Nephron progenitor cell (in vitro differentiated cells): ENCODE measurements around the gene NOP58.
A peak's percentile ranks its signal among the peaks of the same experiment; 100 is the strongest.
"Not testable (repeated sequence)": the region's sequence is repeated elsewhere in the genome, so short reads cannot be mapped to it uniquely, and the experiment has no call there.

Source experiments
- DNase-seq: peaks from one replicate; pipeline ENCODE4 v3.0.0; 2021
- H3K27ac Mint-ChIP-seq: 2 replicates; pipeline ENCODE4 v1.8.0; 2021; ENCODE audit warnings: mild to moderate bottlenecking, moderate library complexity, mixed read lengths
- H3K27me3 Mint-ChIP-seq: 2 replicates; pipeline ENCODE4 v1.8.0; 2021; ENCODE audit warnings: mild to moderate bottlenecking, low read depth, mixed read lengths; ENCODE audit not compliant: poor library complexity
- H3K36me3 Mint-ChIP-seq: 2 replicates; pipeline ENCODE4 v1.8.0; 2021; ENCODE audit warnings: low read depth, mixed read lengths
- H3K4me1 Mint-ChIP-seq: 2 replicates; pipeline ENCODE4 v1.8.0; 2021; ENCODE audit warnings: mixed read lengths
- H3K4me3 Mint-ChIP-seq: 2 replicates; pipeline ENCODE4 v1.8.0; 2021; ENCODE audit warnings: mild to moderate bottlenecking, moderate library complexity, mixed read lengths
- H3K9me3 Mint-ChIP-seq: 2 replicates; pipeline ENCODE4 v1.8.0; 2021; ENCODE audit warnings: mild to moderate bottlenecking, moderate library complexity, mixed read lengths
- TF ChIP-seq, protein P1 (sequence below): fragments of 200-600 bp; sonication (generic); IDR thresholded peaks from 2 replicates; pipeline ENCODE4 v1.5.0; 2021; ENCODE audit warnings: antibody characterized with exemption

Gene NOP58

DNA sequence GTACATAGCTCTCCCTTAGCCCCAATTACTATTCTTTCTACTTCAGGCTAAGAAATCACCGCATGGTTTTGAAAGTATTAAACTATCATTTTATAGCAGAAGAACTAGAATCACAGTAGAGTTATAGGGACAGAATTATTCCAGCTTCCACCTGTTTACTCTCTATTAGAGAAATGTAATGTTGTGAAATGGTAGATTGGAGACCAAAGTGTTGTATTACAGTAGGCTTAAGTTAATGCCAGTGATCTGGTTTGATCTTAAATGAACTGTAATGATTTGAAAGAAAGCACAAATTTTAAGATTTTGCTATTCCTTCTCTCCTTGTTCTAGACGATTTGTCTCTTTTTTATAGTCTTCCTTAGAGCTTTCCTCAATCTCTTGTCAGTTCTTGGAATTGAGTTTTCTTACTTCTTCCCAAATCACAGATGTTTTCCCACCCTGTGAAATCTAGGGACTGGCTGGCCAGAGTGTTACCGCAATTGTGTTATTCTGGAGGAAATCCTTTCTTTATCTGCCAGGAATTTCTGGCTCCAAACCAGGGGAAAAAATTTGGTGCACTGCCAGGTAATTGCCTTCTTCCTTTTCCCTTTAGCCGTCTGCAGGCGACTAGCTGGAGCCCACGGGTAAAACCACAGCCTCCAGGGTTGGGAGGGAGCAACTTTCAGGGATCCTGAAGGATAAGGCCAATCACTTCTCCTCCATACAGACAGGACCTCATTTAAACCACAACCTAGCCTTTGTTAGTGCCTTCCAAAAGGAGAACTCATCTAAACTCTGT lies 51.7 kb downstream of the NOP58 start:
- Mint-ChIP-seq H3K4me3 (no peak overlapping the region), H3K36me3 (peaks cover 5% of the 10 kb centered on the region), H3K27ac (peak overlapping the region; percentile 31), H3K9me3 (no peaks in the 10 kb centered on the region), H3K27me3 (no peaks in the 10 kb centered on the region), H3K4me1 (no peaks in the 10 kb centered on the region)
- TF ChIP-seq, protein P1, sequence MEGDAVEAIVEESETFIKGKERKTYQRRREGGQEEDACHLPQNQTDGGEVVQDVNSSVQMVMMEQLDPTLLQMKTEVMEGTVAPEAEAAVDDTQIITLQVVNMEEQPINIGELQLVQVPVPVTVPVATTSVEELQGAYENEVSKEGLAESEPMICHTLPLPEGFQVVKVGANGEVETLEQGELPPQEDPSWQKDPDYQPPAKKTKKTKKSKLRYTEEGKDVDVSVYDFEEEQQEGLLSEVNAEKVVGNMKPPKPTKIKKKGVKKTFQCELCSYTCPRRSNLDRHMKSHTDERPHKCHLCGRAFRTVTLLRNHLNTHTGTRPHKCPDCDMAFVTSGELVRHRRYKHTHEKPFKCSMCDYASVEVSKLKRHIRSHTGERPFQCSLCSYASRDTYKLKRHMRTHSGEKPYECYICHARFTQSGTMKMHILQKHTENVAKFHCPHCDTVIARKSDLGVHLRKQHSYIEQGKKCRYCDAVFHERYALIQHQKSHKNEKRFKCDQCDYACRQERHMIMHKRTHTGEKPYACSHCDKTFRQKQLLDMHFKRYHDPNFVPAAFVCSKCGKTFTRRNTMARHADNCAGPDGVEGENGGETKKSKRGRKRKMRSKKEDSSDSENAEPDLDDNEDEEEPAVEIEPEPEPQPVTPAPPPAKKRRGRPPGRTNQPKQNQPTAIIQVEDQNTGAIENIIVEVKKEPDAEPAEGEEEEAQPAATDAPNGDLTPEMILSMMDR = no peak
- no peak for DNase-seq

GRCh38 chr2:202320362-202320761 lies 54.8 kb downstream of the NOP58 start:
- not testable (repeated sequence) for H3K4me1 Mint-ChIP-seq, DNase-seq, H3K27me3 Mint-ChIP-seq, H3K27ac Mint-ChIP-seq, H3K9me3 Mint-ChIP-seq, H3K4me3 Mint-ChIP-seq
- peaks cover 20% of the 10 kb centered on the region for H3K36me3 Mint-ChIP-seq

DNA sequence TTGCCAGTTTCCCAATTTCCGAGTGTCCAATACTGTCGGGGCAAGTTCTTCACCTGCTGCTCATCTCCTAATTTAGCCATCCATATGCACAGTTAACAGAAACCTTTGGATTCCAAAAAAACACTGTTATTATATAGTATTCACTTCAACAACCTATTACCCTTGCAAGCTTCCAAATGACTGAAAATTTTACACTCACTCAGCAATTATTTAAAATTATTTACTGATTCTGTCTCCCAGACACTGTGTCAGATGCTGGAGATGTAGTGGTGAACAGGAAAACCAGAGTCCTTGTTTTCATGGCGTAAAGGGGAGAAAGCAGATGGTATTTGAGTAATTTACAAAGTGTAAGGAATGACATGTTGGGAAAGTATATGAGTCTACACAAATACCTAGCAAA lies 56.9 kb downstream of the NOP58 start:
- Mint-ChIP-seq H3K9me3 (no peaks in the 10 kb centered on the region), H3K4me1 (no peaks in the 10 kb centered on the region), H3K36me3 (peaks cover 28% of the 10 kb centered on the region), H3K4me3 (no peak overlapping the region), H3K27ac (no peak overlapping the region), H3K27me3 (no peaks in the 10 kb centered on the region)
- no peak for DNase-seq
- TF ChIP-seq, protein P1 = no peak

- TF ChIP-seq, protein P1 = no peak
- no peak for DNase-seq
- Mint-ChIP-seq H3K27ac (no peak overlapping the region), H3K4me1 (no peaks in the 10 kb centered on the region), H3K36me3 (peaks cover 23% of the 10 kb centered on the region), H3K9me3 (no peaks in the 10 kb centered on the region), H3K4me3 (no peak overlapping the region), H3K27me3 (peaks cover 1% of the 10 kb centered on the region)
Measured at GRCh38 chr2:202327858-202328257, 62.3 kb downstream of the NOP58 start.

DNA sequence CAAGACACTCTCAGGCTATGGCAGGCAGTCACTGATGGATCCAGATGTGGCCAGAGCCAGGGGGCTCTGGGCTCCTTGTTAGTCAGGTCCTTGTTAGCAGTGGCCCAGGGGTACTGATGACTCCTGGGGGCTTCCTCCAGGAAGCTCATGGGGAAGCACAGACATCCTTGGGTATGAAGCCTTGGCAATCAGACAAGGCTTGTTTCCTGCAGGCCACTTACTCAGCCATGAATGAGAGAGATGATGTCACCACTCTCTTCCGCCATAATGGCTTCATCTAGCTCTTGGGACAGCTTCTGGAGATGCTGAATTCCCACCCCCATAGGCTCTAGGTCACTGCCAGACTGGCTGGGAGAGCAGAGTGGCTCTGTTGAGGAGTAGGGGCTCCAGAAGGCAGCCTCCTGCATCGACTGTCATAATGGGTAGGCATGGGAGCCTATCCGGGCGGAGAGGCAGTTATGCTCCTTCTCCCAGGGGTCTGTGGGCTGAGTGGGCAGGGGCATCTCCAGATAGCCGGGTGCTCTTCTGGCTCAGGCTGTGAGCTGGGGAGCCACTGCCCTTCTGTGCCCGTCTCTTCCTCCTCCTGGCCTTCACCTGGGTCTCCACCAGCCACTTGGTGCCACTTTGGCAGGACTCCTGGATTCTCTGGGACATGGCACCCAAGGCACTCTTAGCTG lies 70.4 kb downstream of the NOP58 start:
- Mint-ChIP-seq H3K4me1 (peaks cover 5% of the 10 kb centered on the region), H3K36me3 (no peaks in the 10 kb centered on the region), H3K9me3 (no peaks in the 10 kb centered on the region), H3K4me3 (no peak overlapping the region), H3K27ac (no peak overlapping the region), H3K27me3 (peaks cover 12% of the 10 kb centered on the region)
- no peak for DNase-seq
- TF ChIP-seq, protein P1 = no peak

DNA sequence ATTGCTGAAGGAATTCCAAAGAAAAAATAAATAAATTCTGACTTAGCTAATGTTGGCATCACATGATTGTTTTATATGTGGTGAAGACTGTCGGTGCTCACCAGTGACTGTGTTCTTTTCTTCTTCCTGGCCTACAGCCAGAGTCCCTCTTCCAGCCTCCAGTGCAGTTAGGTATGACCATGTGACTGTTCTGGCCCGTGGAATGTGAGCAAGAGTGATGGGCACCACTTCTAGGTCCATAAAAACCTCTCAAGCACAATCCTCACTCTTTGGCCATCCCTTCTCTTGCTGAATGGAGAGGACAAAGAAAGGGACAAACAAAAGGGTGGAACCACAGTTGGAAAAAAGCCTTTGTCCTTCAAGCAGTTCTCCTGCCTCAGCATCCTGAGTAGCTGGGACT lies 71.6 kb downstream of the NOP58 start:
- TF ChIP-seq, protein P1 = no peak
- no peak overlapping the region for H3K4me3 Mint-ChIP-seq
- H3K9me3 Mint-ChIP-seq = peaks cover under 1% of the 10 kb centered on the region
- no peak for DNase-seq
- H3K27ac Mint-ChIP-seq = no peak overlapping the region
- peaks cover 12% of the 10 kb centered on the region for H3K27me3 Mint-ChIP-seq
- peaks cover 5% of the 10 kb centered on the region for H3K4me1 Mint-ChIP-seq
- peaks cover under 1% of the 10 kb centered on the region for H3K36me3 Mint-ChIP-seq
